ELF-1 (cell line): ENCODE data around the gene VEGFA.

ENCODE experiments used
- DNase-seq: peaks from one replicate; pipeline ENCODE4 v3.0.0-alpha.2; 2016; ENCODE audit warnings: low read depth, low spot score

Gene VEGFA

DNA sequence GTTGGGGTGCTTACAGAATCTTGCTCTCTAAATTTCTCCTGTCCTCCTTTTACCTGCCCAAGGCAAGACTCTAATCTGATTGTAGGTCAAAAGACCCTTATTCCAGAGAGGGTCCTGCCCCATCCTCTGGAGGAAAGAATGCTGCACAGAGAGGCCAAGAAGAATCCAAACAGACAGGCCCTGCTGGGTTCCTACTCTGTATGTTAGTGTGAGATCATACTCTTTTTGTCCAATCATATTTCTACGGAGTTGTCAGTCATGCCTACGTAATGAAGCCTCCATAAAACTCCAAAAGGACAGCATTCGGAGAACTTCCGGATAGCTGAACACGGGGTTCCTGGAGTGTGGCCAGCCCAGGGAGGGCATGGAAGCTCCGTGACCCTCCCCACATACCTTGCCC lies 50.5 kb downstream of the VEGFA start:
- no peak for DNase-seq

DNA sequence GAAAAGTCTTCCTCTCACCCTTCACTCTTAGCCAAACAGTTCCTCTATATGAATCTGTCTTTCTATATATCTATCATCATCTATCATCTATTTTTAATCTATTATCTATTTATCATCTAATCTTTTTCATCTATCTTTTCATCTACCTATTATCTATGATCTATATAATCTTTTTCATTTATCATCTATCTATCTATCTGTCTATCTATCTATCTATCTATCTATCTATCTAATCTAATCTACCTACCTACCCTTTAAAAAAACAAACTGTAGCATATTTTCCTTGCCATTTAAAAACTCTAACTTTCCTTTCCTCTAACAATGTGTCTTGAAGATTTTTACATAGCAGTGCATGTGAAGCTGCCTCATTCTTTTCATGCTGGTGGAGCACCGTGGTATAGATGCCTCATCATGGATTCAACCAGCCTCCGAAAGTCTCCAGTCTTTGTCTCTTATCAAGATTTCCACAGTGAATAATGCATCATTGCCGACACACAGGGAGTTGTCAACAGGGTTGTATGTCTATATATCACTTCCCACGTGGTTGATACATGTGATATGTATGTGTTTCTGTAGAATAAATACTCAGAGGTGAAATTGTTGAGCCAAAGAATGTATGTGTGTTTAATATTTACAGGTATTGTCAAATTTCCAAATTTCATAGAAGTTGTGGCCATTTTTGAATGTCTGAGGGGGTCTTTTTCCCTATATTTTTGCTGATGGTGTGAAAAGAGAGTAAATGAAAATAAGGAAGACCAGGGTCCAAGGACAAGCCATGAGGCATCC lies 51.3 kb downstream of the VEGFA start:
- DNase-seq = no peak

DNA sequence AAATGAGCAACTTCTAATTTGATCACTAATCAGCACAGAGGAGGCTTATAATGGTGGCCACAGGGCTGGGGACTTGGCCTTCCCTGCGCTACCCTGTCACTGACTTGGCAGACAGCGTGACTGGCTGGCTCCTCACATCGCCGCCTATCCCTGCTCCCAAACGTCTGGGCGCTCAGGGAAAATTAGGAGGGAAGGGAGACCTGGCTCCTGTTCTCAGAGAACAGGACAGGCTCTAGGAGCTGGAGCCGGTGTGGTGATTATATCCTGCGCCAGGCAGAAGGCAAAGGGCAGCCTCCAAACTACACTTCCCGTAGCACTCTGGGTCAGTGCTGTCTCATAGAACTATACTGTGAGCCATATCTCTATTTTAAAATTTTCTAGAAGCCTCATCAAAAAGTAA lies 53.4 kb downstream of the VEGFA start:
- DNase-seq = no peak

DNA sequence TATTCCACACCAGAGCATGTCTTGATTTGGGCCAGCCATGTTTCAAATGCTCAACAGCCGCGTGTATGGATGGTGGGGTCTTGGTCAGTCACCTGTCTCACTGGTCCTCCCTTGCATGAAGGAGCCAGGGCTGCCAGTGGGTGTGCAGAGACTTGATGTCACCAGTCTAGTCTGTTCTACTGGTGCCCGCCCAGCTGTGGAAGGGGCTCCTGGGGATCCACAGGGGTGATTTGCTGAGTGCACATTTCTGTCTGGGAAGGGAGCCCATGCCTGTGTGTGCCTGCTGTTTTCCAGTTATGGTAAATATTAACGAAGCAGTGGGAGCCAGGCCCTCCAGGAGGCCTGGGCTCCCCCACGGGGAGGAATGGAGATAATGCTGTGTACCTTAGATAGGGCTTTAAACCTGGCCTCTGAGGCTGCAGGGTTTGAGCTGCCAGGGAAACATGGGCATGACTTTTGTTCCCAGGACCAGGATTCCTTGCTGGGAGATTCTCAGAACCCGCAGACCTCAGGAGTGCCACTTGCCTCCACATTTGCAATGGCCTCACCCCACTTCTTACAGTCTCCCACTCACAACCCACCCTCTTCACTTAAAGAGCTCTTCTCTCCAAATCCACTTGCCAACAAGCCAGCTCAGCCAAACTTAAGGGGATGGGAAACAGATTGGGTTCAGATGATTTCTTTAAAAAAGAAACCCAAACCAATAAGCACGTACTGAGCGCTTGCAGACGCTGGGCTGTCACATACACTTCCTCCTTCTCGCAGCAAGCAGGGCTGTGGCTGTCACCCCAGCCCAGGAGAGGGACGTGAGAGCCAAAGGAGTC lies 54.1 kb downstream of the VEGFA start:
- DNase-seq = no peak

DNA sequence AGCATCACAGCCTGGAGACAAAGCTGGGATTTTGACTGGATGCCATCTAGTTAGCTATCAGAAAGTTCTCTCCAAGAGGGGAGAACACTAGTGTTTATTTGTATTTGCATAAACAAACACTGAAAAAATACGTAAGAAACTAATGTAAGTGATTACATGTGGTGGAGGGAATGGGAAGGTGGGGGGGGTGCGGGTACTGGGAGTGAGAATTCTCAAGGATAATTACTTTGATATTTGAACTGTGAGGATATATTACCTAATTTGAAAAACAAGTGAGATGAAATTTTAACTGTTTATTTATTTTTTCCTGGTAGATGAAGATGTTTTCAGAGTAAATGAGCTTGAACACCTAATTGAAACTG lies 54.7 kb downstream of the VEGFA start:
- no peak for DNase-seq

DNA sequence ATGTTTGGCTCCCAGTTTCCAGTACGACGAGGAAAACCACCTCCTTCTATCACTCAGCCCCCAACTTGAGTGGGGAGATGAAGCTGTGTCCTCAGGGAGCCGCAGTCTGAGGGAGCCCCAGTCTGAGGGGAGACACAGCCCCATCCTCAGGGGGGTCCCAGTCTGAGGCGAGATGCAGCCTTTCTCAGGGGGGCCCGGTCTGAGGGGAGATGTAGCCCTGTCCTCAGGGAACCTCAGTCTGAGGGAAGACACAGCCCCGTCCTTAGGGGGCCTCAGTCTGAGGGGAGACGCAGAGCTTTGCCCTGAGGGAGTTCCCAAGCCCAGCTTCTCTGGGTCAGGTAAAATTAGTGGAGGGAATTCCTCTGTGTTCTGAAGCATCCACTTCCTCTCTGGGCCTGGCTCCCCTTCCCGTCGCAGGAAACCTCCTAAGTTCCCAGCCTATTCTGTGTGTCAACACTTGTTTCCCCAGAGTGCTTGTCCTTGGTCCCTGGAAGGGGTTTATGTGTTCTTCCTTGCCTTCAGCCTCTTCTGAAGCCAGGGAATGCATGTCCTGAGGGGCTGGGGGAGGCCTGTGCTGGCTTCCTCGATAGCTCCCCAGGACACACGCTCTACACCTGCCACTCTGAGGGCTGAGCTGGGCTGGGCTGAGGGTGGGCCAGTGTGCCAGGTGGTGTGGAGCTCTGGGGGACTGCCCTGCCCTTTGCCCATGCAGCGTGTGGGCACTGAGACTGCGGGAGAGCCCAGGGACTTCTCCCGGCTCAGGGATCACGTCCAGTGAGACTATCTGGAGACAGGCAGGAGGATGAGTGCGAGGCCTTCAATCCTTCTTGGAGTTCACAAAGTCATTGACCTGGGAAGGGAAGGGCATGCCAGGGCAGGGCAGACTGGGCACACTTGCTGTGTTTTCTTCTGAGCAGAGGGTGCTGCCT lies 55.4 kb downstream of the VEGFA start:
- DNase-seq = peak; percentile 66

DNA sequence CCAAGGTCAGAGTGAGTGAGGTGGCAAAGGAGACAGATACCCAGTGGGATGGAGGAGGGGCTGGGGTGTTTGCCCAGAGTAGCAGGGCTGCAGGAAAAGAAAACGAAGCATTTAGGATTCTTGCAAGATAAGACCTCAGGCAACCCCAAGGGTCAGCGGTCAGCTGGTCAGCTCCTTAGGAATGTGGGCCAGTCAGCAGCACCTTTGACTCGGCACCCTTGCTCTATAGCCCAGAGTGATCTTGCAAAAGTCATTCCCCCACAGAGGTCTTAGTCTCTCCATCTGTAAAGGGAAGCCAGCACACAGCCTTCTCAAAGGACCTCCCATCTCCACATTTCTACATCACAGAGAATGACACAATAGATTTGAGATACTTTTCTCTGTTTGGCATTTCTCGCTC lies 56.7 kb downstream of the VEGFA start:
- no peak for DNase-seq

DNA sequence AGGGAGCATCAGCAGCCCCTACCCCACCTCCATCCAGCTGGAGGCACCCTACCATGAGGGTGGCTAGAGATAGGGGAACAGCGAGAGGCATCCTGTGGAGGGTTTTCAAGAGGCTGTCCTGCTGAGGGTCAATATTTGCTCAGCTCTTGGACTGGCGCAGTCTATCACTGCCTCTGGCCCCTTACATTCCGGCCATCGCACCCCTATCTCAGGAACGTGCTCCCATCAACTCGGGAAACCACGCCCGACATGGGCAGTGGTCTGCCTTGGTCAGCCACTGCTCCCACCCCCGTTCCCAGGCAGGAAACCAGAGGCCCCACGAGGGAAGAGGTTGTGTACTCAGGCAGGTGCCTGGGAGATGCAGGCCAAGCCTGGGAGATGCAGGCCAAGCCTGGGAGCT lies 57.9 kb downstream of the VEGFA start:
- DNase-seq = no peak

DNA sequence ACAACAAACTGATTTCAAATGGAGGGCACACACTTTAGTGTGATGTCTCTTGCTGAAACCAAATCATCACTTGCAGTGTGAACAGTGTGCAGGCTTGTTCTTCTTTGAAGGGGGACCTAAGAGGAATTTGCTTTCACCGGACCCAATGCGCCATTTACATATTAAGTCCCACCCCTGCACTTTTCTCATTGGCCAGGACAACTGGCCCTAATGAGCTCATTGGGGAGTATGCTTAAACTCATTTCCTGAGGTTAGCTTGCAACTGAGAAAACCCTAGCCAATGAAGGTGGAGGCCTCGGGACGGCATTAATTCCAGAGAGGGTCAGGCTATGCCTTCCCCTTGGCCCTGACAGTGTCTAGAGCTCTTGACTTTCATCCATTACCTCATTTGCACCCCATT lies 58.7 kb downstream of the VEGFA start:
- DNase-seq = no peak

DNA sequence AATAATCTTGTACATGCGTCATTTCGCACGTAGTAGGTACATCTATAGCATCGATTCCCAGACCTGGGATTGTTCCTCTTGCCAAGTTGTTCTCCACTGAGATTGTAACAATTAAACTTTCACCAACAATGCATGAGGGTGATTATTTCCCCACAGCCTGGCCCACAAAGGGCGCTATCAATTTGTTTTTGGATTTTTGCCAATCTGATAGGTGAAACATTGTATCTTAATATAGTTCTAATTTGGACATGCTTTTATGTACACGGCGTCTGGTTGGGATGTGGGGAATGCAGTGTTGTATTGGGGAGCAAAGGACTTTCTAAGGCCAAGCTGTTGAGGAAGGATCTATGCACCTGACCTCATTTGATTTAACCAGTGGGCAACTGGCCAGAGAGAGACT lies 59.5 kb downstream of the VEGFA start:
- no peak for DNase-seq

DNA sequence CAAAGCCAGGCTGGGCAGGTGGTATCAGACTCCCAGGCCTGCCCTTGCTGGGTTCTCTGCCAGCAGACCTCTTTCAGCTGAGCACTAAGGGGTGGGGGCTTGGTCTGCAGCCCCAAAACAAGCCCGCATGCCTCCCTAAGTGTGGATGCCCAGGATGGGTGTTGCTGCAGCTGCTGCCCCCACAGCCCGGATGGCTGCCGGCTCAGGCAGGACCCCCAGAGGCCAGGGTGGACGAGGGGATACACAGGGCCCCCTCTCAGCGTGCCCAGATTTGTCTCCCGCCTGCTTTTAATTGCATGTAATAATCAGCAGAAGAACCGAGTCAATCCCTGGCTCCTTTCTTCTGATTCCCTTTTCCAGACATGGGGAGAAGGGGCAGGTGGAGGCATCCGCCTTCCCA lies 60.8 kb downstream of the VEGFA start:
- DNase-seq = no peak

DNA sequence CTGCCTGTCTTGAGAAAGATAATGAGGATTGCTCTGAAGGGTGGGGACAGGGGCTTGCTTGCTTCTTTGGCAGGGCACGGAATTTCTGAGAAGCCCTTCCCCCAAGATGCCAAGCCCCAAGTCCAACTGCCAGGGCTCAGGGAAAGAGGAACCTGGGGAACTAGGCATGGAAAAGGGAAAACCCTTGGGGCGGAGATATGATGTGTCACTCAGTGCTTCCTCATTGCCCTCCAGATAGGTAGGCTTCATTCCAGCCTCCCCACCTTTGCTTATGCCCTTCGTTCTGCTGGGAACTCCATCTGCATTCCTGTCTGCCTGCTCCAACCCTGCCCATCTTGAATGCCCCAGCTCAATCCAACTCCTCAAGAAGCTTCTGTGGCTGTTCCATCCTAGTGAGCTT lies 61.2 kb downstream of the VEGFA start:
- no peak for DNase-seq

DNA sequence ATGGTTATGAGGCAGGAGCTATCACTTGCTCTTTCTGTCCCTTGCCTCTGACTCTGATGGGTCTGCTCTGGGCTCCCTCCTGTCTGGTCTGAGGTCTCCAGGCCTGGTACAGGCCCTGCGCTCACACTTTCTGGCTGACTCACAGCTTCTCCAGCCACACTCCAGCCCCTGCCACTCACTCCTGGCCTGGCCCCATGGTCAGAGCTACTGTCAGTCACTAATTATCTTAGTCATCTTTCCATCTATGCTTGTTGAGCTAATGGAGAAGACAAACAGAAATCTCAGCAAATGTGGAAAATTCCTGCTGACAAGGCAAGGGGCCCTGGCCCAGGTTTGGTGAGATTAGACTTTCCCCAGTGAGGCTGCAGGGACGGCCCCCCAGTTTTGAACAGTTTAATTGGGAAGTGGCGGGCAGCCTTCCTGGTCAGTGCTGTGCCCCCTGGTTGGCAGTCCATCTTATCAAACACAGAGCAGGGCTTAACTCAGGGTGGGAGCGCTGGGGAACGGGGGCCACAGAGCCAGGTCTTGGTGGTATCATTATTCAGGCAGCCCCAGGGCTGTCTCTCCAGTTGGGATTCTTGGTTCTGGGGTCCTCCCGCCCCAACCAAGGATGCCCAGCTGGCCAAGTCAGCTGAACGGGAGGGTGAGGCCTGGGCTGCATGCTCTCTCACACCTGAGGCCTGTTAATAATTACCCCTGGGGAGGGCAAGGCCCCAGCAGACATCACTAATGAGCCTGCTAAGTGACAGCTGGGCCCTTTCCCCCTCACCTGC lies 63.4 kb downstream of the VEGFA start:
- DNase-seq = peak; percentile 63

DNA sequence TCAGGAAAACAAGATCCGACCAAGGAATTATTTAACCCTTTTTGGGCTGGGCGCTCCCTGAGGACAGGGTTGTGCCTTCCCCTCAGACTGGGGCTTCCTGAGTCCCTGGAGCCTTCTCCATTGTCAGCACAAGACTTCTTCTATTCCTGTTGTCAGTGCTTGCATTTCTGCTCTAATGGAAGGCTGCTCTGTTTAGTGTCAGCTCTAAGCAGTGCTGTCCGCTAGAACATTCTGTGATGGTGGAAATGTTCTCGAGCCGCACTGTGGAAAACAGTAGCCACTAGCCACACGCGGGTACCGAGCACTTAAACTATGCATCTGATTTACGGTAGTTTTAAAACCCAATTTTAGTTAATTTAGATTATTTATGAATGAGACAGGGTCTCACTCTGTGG lies 64.0 kb downstream of the VEGFA start:
- no peak for DNase-seq

DNA sequence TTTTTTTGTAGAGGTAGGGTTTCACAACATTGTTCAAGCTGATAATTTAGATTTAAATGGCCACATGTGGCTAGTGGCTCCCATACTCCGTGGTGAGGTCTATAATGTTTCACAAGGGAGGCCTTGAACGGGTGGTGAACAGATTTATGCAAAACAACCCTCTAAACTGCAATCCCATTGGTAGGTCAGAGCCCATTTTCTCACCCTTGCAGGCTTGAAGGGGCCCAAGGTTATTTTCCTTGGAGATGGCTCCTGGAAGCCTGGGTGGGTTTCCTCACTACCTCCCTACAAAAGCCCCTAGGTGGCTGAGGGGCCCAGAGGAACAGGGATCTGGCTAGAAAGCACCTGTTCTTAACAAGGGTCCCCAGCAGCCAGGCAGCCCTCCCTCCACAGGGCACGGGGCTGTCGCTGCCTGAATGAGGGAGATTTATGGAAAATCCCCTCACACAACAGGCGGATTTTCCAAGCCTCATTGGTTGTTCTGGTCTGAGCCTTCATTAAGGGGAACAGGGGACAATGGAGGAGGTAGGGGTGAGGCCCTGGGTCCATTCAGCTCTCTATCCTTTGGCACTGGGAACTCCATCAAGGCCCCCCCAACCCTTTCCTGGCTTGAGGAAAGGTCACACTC lies 64.6 kb downstream of the VEGFA start:
- DNase-seq = no peak

DNA sequence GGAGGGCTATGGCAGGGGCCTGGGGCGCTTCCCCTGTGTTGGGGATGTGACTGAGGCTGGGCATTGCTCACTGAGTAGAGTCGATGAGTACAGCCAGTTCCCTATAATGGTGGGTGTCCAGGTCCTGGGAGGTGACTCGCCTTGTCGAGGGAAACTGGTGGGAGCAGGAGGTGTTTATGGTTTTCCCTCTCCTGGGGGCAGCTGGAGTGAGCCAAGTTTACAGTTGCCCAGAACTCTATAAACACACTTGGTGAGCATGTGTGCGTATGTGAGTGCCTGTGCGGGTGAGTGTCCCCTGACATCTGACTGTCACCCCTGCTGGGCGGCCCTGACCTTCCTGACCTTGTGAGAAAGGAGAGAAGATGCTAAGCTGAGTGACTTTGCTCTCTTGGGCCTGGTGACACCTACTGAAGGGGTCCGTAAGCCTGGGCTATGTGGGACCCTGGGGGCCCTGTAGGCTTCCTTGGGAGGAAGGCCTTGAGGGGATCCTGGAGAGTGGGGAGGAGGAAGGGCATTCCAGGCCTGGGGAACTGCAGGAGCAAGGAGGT lies 65.9 kb downstream of the VEGFA start:
- no peak for DNase-seq
